ENCODE data around the gene PLXNB3. TPM values are rescaled to one million over a fixed set of nuclear protein-coding genes. Genes with fewer than 3 reads are reported as not detected.

PLXNB3 gene
- 7.3 TPM for total RNA-seq

GRCh38 chrX:153763989-153764755 lies at the start of gene PLXNB3:
PLXNB3 (plus strand) TSS chrX:153764249; CDS start chrX:153765536, 1,287 bp downstream.

GRCh38 chrX:153724252-153725038 lies 39.6 kb upstream of the PLXNB3 start, which contains the start of the genes ABCD1 and BCAP31:
ABCD1 (plus strand) TSS chrX:153724856; CDS start chrX:153725267, 411 bp downstream.
BCAP31 (minus strand) TSS chrX:153724387; CDS start chrX:153723244, 1,143 bp downstream.

GRCh38 chrX:153780678-153781427 lies 16.8 kb downstream of the PLXNB3 start, which contains the start of gene SRPK3:
SRPK3 (plus strand) TSS chrX:153781041; CDS start chrX:153781087, 46 bp downstream.

GRCh38 chrX:153794018-153794896 lies 30.2 kb downstream of the PLXNB3 start, which contains the start of the genes IDH3G and SSR4:
IDH3G (minus strand) TSS chrX:153794375; CDS start chrX:153794326, 49 bp downstream.
SSR4 (plus strand) TSS chrX:153794668; CDS start chrX:153794688, 20 bp downstream.

Other genes starting within 250 kb of the PLXNB3 start
- gene ATP2B3, start 246.6 kb upstream of the PLXNB3 start, total RNA-seq = 3.7 TPM
- 15.9 TPM for gene CCNQ, start 165.1 kb upstream of the PLXNB3 start, total RNA-seq
- gene DUSP9, start 117.0 kb upstream of the PLXNB3 start, total RNA-seq = not detected
- 29.3 TPM for gene PNCK, start 90.4 kb upstream of the PLXNB3 start, total RNA-seq
- 44.7 TPM for gene SLC6A8, start 76.3 kb upstream of the PLXNB3 start, total RNA-seq
- 57.0 TPM for gene BCAP31, start 39.9 kb upstream of the PLXNB3 start, total RNA-seq
- 13.4 TPM for gene ABCD1, start 39.4 kb upstream of the PLXNB3 start, total RNA-seq
- gene SRPK3, start 16.8 kb downstream of the PLXNB3 start, total RNA-seq = 6.9 TPM
- gene IDH3G, start 30.1 kb downstream of the PLXNB3 start, total RNA-seq = 54.5 TPM
- 53.0 TPM for gene SSR4, start 30.4 kb downstream of the PLXNB3 start, total RNA-seq
- gene PDZD4, start 66.3 kb downstream of the PLXNB3 start, total RNA-seq = 44.0 TPM
- gene L1CAM, start 121.9 kb downstream of the PLXNB3 start, total RNA-seq = 57.3 TPM
- gene AVPR2, start 140.4 kb downstream of the PLXNB3 start, total RNA-seq = 0.99 TPM
- 37.3 TPM for gene ARHGAP4, start 162.0 kb downstream of the PLXNB3 start, total RNA-seq
- gene NAA10, start 170.8 kb downstream of the PLXNB3 start, total RNA-seq = 35.3 TPM
- 10.0 TPM for gene RENBP, start 180.4 kb downstream of the PLXNB3 start, total RNA-seq
- 41.3 TPM for gene HCFC1, start 207.6 kb downstream of the PLXNB3 start, total RNA-seq
- 4.7 TPM for gene TMEM187, start 208.5 kb downstream of the PLXNB3 start, total RNA-seq

Data from camera-type eye (tissue), 1 donor.